ENCODE data around the gene GFRA1.

Gene GFRA1

GRCh38 chr10:116015583-116016333 is 257.2 kb downstream of the GFRA1 start:
- no peak for DNase-seq

- DNase-seq, result no peak
Measured at GRCh38 chr10:116014871-116015582, 258.0 kb downstream of the GFRA1 start.

GRCh38 chr10:116014326-116014725 is 258.7 kb downstream of the GFRA1 start:
- DNase-seq, result no peak

GRCh38 chr10:116011929-116012328 is 261.1 kb downstream of the GFRA1 start:
- no peak for DNase-seq

- DNase-seq, result no peak
Measured at GRCh38 chr10:116007256-116007891, 265.6 kb downstream of the GFRA1 start.
